ENCODE data around the gene WFIKKN2.

WFIKKN2 gene

GRCh38 chr17:50845240-50846147 is 10.1 kb downstream of the WFIKKN2 start:
- H3K27ac ChIP-seq (ENCODE audit: low read depth, low read length) = no peak overlapping the region
- H3K9ac ChIP-seq (ENCODE audit: low read depth, low read length) = no peak overlapping the region
- H3K9me3 ChIP-seq (ENCODE audit: insufficient read depth, low read depth, low read length) = no peaks in the 10 kb centered on the region
- H3K4me1 ChIP-seq (ENCODE audit: insufficient read depth, low read length) = 0 out of 2 replicates have a peak, but pooled peaks cover 6% of the 10 kb centered on the region
- no peaks in the 10 kb centered on the region for H3K27me3 ChIP-seq (ENCODE audit: insufficient read depth, low read length)
- no peak overlapping the region for H3K4me3 ChIP-seq (ENCODE audit: low read length)
- 84% methylated on average over 12 of the region's 12 CpGs for WGBS
- H3K36me3 ChIP-seq (ENCODE audit: insufficient read depth, low read length) = no peaks in the 10 kb centered on the region

- H3K36me3 ChIP-seq (ENCODE audit: insufficient read depth, low read length) = no peaks in the 10 kb centered on the region
- no peaks in the 10 kb centered on the region for H3K9me3 ChIP-seq (ENCODE audit: insufficient read depth, low read depth, low read length)
- H3K4me3 ChIP-seq (ENCODE audit: low read length) = no peak overlapping the region
- H3K9ac ChIP-seq (ENCODE audit: low read depth, low read length) = no peak overlapping the region
- 97% methylated on average over 4 of the region's 4 CpGs for WGBS
- H3K4me1 ChIP-seq (ENCODE audit: insufficient read depth, low read length) = peaks cover 9% of the 10 kb centered on the region
- H3K27me3 ChIP-seq (ENCODE audit: insufficient read depth, low read length) = no peaks in the 10 kb centered on the region
- no peak overlapping the region for H3K27ac ChIP-seq (ENCODE audit: low read depth, low read length)
Observed at GRCh38 chr17:50847566-50847965, 12.2 kb downstream of the WFIKKN2 start.

GRCh38 chr17:50848039-50848438 is 12.7 kb downstream of the WFIKKN2 start:
- peaks cover 9% of the 10 kb centered on the region for H3K4me1 ChIP-seq (ENCODE audit: insufficient read depth, low read length)
- no peaks in the 10 kb centered on the region for H3K36me3 ChIP-seq (ENCODE audit: insufficient read depth, low read length)
- no peak overlapping the region for H3K27ac ChIP-seq (ENCODE audit: low read depth, low read length)
- 90% methylated on average over 3 of the region's 3 CpGs for WGBS
- H3K9ac ChIP-seq (ENCODE audit: low read depth, low read length) = no peak overlapping the region
- H3K9me3 ChIP-seq (ENCODE audit: insufficient read depth, low read depth, low read length) = no peaks in the 10 kb centered on the region
- H3K4me3 ChIP-seq (ENCODE audit: low read length) = no peak overlapping the region
- no peaks in the 10 kb centered on the region for H3K27me3 ChIP-seq (ENCODE audit: insufficient read depth, low read length)

GRCh38 chr17:50848711-50849110 is 13.3 kb downstream of the WFIKKN2 start:
- Histone ChIP-seq H3K4me1 (ENCODE audit: insufficient read depth, low read length) (peaks cover 9% of the 10 kb centered on the region), H3K4me3 (ENCODE audit: low read length) (no peak overlapping the region), H3K27ac (ENCODE audit: low read depth, low read length) (no peak overlapping the region), H3K9ac (ENCODE audit: low read depth, low read length) (no peak overlapping the region), H3K36me3 (ENCODE audit: insufficient read depth, low read length) (no peaks in the 10 kb centered on the region), H3K27me3 (ENCODE audit: insufficient read depth, low read length) (no peaks in the 10 kb centered on the region), H3K9me3 (ENCODE audit: insufficient read depth, low read depth, low read length) (no peaks in the 10 kb centered on the region)
- 90% methylated on average over 2 of the region's 2 CpGs for WGBS

GRCh38 chr17:50850640-50851039 is 15.3 kb downstream of the WFIKKN2 start:
- 90% methylated on average over 5 of the region's 7 CpGs for WGBS
- no peak overlapping the region for H3K4me3 ChIP-seq (ENCODE audit: low read length)

GRCh38 chr17:50853015-50853615 is 17.7 kb downstream of the WFIKKN2 start:
- Histone ChIP-seq H3K27ac (ENCODE audit: low read depth, low read length) (no peak overlapping the region), H3K9me3 (ENCODE audit: insufficient read depth, low read depth, low read length) (no peaks in the 10 kb centered on the region), H3K4me3 (ENCODE audit: low read length) (no peak overlapping the region), H3K27me3 (ENCODE audit: insufficient read depth, low read length) (no peaks in the 10 kb centered on the region), H3K4me1 (ENCODE audit: insufficient read depth, low read length) (peaks cover 3% of the 10 kb centered on the region), H3K36me3 (ENCODE audit: insufficient read depth, low read length) (no peaks in the 10 kb centered on the region), H3K9ac (ENCODE audit: low read depth, low read length) (no peak overlapping the region)
- 96% methylated on average over 6 of the region's 6 CpGs for WGBS

More at GRCh38 chr17:50850640-50851039, 15.3 kb downstream of the WFIKKN2 start:
- Histone ChIP-seq H3K9me3 (ENCODE audit: insufficient read depth, low read depth, low read length) (no peaks in the 10 kb centered on the region), H3K27me3 (ENCODE audit: insufficient read depth, low read length) (no peaks in the 10 kb centered on the region), H3K4me1 (ENCODE audit: insufficient read depth, low read length) (peaks cover 5% of the 10 kb centered on the region), H3K36me3 (ENCODE audit: insufficient read depth, low read length) (no peaks in the 10 kb centered on the region), H3K9ac (ENCODE audit: low read depth, low read length) (no peak overlapping the region), H3K27ac (ENCODE audit: low read depth, low read length) (no peak overlapping the region)

GRCh38 chr17:50853781-50854180 is 18.4 kb downstream of the WFIKKN2 start:
- Histone ChIP-seq H3K27ac (ENCODE audit: low read depth, low read length) (no peak overlapping the region), H3K9me3 (ENCODE audit: insufficient read depth, low read depth, low read length) (no peaks in the 10 kb centered on the region), H3K9ac (ENCODE audit: low read depth, low read length) (no peak overlapping the region), H3K27me3 (ENCODE audit: insufficient read depth, low read length) (no peaks in the 10 kb centered on the region), H3K4me1 (ENCODE audit: insufficient read depth, low read length) (peaks cover 3% of the 10 kb centered on the region), H3K4me3 (ENCODE audit: low read length) (no peak overlapping the region), H3K36me3 (ENCODE audit: insufficient read depth, low read length) (no peaks in the 10 kb centered on the region)
- WGBS = 91% methylated on average over 6 of the region's 6 CpGs

- no peak overlapping the region for H3K4me3 ChIP-seq (ENCODE audit: low read length)
- no peak overlapping the region for H3K9ac ChIP-seq (ENCODE audit: low read depth, low read length)
- no peak overlapping the region for H3K27ac ChIP-seq (ENCODE audit: low read depth, low read length)
- H3K9me3 ChIP-seq (ENCODE audit: insufficient read depth, low read depth, low read length) = no peaks in the 10 kb centered on the region
- H3K36me3 ChIP-seq (ENCODE audit: insufficient read depth, low read length) = no peaks in the 10 kb centered on the region
- 95% methylated on average over 4 of the region's 6 CpGs for WGBS
- no peaks in the 10 kb centered on the region for H3K27me3 ChIP-seq (ENCODE audit: insufficient read depth, low read length)
- H3K4me1 ChIP-seq (ENCODE audit: insufficient read depth, low read length) = peaks cover 3% of the 10 kb centered on the region
Observed at GRCh38 chr17:50855708-50856330, 20.4 kb downstream of the WFIKKN2 start.

- no peak overlapping the region for H3K27ac ChIP-seq (ENCODE audit: low read depth, low read length)
- peaks cover 1% of the 10 kb centered on the region; the same call in 1 of the 2 replicates for H3K36me3 ChIP-seq (ENCODE audit: insufficient read depth, low read length)
- H3K4me3 ChIP-seq (ENCODE audit: low read length) = no peak overlapping the region
- H3K9me3 ChIP-seq (ENCODE audit: insufficient read depth, low read depth, low read length) = no peaks in the 10 kb centered on the region
- 98% methylated on average over 2 of the region's 2 CpGs for WGBS
- H3K9ac ChIP-seq (ENCODE audit: low read depth, low read length) = no peak overlapping the region
- H3K4me1 ChIP-seq (ENCODE audit: insufficient read depth, low read length) = peaks cover 3% of the 10 kb centered on the region
- no peaks in the 10 kb centered on the region for H3K27me3 ChIP-seq (ENCODE audit: insufficient read depth, low read length)
Observed at GRCh38 chr17:50856431-50856830, 21.0 kb downstream of the WFIKKN2 start.

- H3K27me3 ChIP-seq (ENCODE audit: insufficient read depth, low read length) = no peaks in the 10 kb centered on the region
- H3K9me3 ChIP-seq (ENCODE audit: insufficient read depth, low read depth, low read length) = no peaks in the 10 kb centered on the region
- H3K36me3 ChIP-seq (ENCODE audit: insufficient read depth, low read length) = peaks cover 23% of the 10 kb centered on the region
- no peak overlapping the region for H3K4me3 ChIP-seq (ENCODE audit: low read length)
- WGBS = 96% methylated on average over 12 of the region's 12 CpGs
- H3K27ac ChIP-seq (ENCODE audit: low read depth, low read length) = no peak overlapping the region
- H3K4me1 ChIP-seq (ENCODE audit: insufficient read depth, low read length) = no peaks in the 10 kb centered on the region
- H3K9ac ChIP-seq (ENCODE audit: low read depth, low read length) = no peak overlapping the region
Observed at GRCh38 chr17:50858486-50859225, 23.3 kb downstream of the WFIKKN2 start.
